Prostate gland (tissue), 2 donors: ENCODE results near the gene MXRA8.
A peak's percentile ranks its signal among the peaks of the same experiment; 100 is the strongest.

Source experiments
- POLR2A ChIP-seq: fragments of 450-650 bp; IDR thresholded peaks from one replicate; pipeline ENCODE4 v1.6.1; 2016; ENCODE audit warnings: antibody characterized with exemption, mild to moderate bottlenecking
- TF ChIP-seq, protein P1 (sequence below), 4 experiments: fragments of 200-600 bp in 2 of 4; fragments of 450-650 bp in 2 of 4; sonication (generic) in 2 of 4; IDR thresholded peaks; 1 replicate in 3 of 4; 2 replicates in 1 of 4; pipeline ENCODE4 v1.5.1; 2016 to 2019; ENCODE audit warnings: antibody characterized with exemption in 4 of 4, mild to moderate bottlenecking in 2 of 4, moderate library complexity in 2 of 4

DNA sequence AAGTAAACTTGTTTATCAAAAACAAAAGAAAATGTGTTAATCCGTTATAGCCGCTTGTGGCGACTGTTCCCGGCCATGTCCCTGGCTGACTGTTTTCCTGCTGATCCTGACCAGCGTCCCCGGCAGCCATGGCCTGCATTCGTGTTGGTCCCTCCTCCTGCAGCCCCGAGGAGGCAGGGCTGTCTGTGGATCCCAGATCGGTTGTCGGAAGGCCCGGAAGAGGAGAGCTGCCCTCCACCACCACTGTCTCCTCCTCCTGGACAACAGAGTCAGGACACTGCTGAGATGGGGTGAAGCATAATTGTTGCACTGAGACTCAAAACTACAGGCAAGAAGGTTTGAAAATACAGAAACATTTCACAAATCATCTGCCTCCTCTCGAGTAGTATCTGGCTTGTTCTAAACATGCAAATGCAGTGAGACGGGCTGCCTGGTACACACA lies 3.6 kb upstream of the MXRA8 start:
- TF ChIP-seq, protein P1, sequence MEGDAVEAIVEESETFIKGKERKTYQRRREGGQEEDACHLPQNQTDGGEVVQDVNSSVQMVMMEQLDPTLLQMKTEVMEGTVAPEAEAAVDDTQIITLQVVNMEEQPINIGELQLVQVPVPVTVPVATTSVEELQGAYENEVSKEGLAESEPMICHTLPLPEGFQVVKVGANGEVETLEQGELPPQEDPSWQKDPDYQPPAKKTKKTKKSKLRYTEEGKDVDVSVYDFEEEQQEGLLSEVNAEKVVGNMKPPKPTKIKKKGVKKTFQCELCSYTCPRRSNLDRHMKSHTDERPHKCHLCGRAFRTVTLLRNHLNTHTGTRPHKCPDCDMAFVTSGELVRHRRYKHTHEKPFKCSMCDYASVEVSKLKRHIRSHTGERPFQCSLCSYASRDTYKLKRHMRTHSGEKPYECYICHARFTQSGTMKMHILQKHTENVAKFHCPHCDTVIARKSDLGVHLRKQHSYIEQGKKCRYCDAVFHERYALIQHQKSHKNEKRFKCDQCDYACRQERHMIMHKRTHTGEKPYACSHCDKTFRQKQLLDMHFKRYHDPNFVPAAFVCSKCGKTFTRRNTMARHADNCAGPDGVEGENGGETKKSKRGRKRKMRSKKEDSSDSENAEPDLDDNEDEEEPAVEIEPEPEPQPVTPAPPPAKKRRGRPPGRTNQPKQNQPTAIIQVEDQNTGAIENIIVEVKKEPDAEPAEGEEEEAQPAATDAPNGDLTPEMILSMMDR (IDR thresholded peaks at IDR 0.05): peak in 1 of 4 experiments; percentile 15
- no peak for TF ChIP-seq POLR2A
